Astrocyte of the spinal cord (primary cell): ENCODE measurements around the gene ADCY5.
A peak's percentile ranks its signal among the peaks of the same experiment; 100 is the strongest.

Experiments
- DNase-seq: peaks from one replicate; pipeline ENCODE4 v3.0.0; 2011; ENCODE audit warnings: low read depth, low spot score
- H3K4me3 ChIP-seq: 2 replicates; pipeline ENCODE4 v1.5.1; 2011; ENCODE audit warnings: low read depth, mild to moderate bottlenecking, low read length, moderate library complexity
- in situ Hi-C: cut with HindIII; loops from 2 replicates; pipeline ENCODE4 v1.10.0; 2017; ENCODE audit warnings: low sequenced_read_pairs
- TF ChIP-seq, protein P1 (sequence below): IDR thresholded peaks from 2 replicates; pipeline ENCODE4 v1.5.1; 2012; ENCODE audit warnings: low read depth, mild to moderate bottlenecking, low read length, inconsistent platforms

ADCY5 gene

DNA sequence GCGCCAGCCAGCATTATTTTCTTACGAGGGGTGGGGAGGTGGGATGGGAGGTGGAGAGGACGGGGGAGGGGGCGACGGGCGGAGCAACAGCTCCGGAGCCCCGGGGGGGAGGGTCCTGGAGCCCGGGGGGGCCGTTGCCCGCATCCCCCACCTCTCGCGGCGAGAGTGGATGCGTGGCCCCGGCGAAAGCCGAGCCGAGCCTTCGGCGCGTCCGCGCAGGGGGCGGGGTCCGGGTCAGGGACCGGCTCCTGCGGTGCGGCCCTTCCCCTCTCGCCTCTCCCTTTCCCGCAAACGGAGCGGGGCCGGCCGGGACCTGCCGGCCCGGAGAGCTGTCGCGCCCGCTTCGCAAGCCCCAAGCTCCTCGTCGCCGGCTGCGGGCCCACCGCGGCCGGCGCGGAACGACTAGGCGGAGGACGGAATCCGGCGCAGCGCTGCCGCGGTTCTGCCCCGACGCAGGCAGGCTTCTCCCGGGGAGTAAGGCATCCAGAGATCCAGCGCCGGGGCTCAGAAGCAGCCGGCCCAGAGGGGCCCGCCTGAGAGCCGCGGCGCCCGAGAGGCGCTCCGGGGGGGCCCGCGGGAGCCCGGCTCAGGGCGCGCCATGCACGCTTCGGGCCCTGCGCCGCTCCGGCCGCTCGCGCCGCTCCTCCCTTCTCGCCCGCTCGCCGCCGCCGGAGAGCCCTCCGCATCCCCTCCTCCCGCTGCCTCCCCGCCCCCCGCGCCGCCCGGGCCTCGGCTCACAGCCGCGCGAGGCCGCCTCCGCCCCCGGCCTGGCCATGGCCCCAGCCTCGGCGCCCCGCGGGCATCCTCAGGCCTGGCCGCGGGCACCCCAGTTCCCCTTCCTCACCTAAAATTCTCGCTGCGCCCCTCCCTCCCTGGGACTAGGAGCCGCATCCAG lies 459 bp upstream of the ADCY5 start:
- TF ChIP-seq, protein P1, sequence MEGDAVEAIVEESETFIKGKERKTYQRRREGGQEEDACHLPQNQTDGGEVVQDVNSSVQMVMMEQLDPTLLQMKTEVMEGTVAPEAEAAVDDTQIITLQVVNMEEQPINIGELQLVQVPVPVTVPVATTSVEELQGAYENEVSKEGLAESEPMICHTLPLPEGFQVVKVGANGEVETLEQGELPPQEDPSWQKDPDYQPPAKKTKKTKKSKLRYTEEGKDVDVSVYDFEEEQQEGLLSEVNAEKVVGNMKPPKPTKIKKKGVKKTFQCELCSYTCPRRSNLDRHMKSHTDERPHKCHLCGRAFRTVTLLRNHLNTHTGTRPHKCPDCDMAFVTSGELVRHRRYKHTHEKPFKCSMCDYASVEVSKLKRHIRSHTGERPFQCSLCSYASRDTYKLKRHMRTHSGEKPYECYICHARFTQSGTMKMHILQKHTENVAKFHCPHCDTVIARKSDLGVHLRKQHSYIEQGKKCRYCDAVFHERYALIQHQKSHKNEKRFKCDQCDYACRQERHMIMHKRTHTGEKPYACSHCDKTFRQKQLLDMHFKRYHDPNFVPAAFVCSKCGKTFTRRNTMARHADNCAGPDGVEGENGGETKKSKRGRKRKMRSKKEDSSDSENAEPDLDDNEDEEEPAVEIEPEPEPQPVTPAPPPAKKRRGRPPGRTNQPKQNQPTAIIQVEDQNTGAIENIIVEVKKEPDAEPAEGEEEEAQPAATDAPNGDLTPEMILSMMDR = no peak
- in situ Hi-C loops = no loop called here
- DNase-seq = peak; percentile 9
- H3K4me3 ChIP-seq = peak overlapping the region; percentile 35

GRCh38 chr3:123447749-123448517 lies 957 bp downstream of the ADCY5 start:
- TF ChIP-seq, protein P1 = no peak
- H3K4me3 ChIP-seq = no peak overlapping the region
- in situ Hi-C loops = no loop called here
- no peak for DNase-seq

DNA sequence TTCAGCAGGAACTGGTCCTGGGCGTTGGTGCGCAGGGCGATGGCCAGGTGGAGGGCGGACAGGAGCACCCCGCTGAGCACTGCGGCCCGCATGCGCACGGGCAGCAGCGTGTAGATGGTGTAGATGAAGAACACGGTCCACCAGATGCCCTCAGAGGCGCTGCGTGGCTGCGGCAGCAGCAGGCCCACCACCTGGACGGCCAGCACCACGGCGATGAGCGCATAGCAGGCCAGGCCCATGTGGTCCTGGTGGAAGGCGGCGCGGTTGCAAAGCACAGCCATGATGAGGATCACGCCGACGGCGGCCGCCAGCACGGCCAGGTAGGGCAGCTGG lies 1.5 kb downstream of the ADCY5 start:
- in situ Hi-C loops = no loop called here
- DNase-seq = no peak
- H3K4me3 ChIP-seq = no peak overlapping the region
- TF ChIP-seq, protein P1 = no peak

DNA sequence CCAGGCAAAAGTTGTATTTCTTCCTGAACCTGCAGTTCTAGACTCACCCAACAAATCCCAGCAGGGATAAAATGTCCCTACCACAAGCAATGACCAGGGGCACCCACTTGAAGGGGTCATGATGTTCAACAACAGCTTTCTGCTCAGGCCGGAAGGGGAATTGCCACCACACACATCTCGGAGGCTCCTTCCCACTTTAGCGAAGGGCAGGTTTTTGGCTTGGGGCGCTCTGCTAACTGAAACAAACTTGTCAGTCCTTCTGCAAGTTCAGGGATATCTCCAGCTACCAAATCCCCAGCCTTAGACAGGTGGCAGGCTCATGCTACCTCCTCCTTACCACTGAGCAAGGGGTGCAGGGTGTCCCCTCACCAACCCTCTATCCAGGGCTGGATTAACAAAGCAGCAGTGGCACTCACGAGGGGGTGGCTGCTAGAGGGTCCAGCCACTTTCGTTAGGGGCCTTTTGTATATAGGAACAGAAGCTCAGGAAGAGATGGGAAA lies 2.2 kb downstream of the ADCY5 start:
- in situ Hi-C loops = no loop called here
- TF ChIP-seq, protein P1 = no peak
- DNase-seq = no peak
- H3K4me3 ChIP-seq = no peak overlapping the region

DNA sequence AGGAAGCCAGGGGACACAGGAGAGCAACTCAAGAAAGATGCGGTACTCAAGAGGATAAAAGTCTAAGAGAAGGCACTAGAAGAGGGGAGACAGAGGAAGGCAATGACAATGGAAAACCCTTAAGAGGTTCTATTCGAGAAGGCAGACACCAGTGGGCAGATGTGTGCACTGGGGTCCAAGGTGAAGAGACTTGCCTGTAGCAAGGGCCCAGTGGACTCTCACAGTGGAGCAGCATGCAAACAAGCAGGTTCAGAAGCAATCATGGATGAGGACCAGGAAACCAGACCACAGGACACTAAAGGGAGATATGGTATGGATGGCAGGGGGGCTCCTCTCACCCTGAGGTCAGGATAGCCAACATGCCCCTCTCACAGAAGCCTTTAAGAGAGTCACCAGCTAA lies 2.7 kb downstream of the ADCY5 start:
- TF ChIP-seq, protein P1 = no peak
- in situ Hi-C loops = no loop called here

DNA sequence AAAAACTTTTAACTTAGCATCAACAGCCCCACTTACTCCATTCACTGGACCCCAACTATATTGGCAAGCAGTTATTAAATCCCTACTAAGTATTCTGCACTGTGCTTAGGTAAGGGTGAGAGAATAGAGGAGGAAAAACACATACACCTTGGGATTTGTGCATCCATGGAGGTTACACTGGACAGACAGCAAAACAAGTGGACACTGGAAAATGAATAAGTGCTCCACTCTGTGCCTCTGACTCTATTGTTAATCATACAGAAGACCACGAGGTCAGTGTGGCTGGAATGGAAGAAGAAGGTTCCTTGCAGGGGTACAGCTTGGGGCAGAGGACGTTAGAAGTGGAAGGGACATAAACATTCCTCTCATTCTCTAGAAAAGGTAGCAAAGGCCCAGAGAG lies 3.2 kb downstream of the ADCY5 start:
- no peak for DNase-seq
- TF ChIP-seq, protein P1 = no peak
- no peak overlapping the region for H3K4me3 ChIP-seq
- in situ Hi-C loops = no loop called here

More for the DNA sequence above, 2.7 kb downstream of the ADCY5 start:
- DNase-seq = no peak
- no peak overlapping the region for H3K4me3 ChIP-seq
